ENCODE measurements around the gene MSH4. TPM values are rescaled to one million over a fixed set of nuclear protein-coding genes. Genes with fewer than 3 reads are reported as not detected.

The MSH4 gene
- total RNA-seq, 1 donor, result 0.27 TPM

DNA sequence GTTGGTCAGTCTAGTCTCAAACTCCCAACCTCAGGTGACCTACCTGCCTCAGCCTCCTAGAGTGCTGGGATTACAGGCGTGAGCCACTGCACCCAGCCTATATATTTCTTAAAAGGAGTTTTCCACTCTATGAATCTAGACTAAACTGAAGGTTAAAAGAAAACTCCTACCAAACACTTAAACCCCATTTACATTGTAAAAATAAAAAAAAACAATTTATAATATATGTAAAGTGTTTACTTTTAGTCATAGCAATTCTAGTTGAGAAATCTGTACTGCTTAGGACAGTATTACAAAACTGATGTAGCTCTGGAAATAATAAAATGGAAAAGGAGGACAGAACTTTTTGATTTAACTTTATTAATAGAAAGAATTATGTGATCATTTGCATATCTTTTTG lies 126.0 kb downstream of the MSH4 start:
- DNase-seq (ENCODE audit: low read depth in 2 of 3, low spot score in 2 of 3), result no peak

GRCh38 chr1:75932304-75932703 lies 135.6 kb downstream of the MSH4 start, which contains the start of gene ASB17:
Gene ASB17, minus strand, starts transcription at chr1:75932404. Its CDS starts 113 bp downstream, at chr1:75932291.
- DNase-seq (ENCODE audit: low read depth in 2 of 3, low spot score in 2 of 3), result no peak

DNA sequence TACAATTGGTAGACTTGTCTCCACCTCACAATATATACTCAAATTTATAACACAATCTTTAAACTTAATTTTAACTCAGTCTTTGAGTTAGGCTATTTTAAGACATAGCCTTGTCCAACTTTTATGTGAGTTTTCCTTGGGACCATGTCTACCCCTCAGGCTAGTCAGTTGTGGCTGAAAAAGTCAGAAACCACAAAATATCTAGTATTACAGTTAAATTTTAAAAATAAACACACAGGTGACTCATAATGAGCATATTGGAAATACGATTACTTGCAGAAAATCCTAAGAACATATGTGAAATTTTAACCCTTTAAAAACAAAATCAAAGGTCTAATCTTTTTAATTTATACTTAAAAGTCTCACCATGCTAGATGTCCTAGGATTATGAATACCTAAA lies 140.4 kb downstream of the MSH4 start:
- DNase-seq (ENCODE audit: low read depth in 2 of 3, low spot score in 2 of 3), result no peak

DNA sequence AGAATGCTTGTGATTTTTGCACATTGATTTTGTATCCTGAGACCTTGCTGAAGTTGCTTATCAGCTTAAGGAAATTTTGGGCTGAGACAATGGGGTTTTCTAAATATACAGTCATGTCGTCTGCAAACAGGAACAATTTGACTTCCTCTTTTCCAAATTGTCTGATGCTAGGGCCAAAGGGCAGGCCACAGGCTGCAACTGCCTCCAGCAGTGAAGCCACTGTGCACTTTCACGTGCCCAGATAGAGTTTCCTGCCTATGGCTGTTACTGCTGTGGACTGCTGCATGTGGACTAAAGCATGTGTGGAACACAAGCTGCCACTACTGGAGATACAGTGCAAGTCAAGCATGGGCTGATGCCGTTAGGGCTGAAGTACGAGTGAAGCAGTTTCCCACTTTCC lies 146.4 kb downstream of the MSH4 start:
- peak in 2 of 3 donors; percentile 8 to 59 for DNase-seq (ENCODE audit: low read depth in 2 of 3, low spot score in 2 of 3)

GRCh38 chr1:75950176-75950575 lies 153.5 kb downstream of the MSH4 start:
- no peak for DNase-seq (ENCODE audit: low read depth in 2 of 3, low spot score in 2 of 3)

GRCh38 chr1:75952016-75952415 lies 155.3 kb downstream of the MSH4 start:
- no peak for DNase-seq (ENCODE audit: low read depth in 2 of 3, low spot score in 2 of 3)

GRCh38 chr1:75953461-75953860 lies 156.8 kb downstream of the MSH4 start:
- no peak for DNase-seq (ENCODE audit: low read depth in 2 of 3, low spot score in 2 of 3)

- DNase-seq (ENCODE audit: low read depth in 2 of 3, low spot score in 2 of 3), result peak in 2 of 3 donors; percentile 9 to 68
Observed at GRCh38 chr1:75954586-75954985, 157.9 kb downstream of the MSH4 start.

Small RNAs within 50 kb of the gene (small RNA-seq; reads per million reads assigned to genes)
- gene SNORD45A, result not detected
- gene SNORD45B, result not detected
- gene SNORD45C, result not detected

Other genes starting within 250 kb of the MSH4 start
- gene SLC44A5, start 185.8 kb upstream of the MSH4 start, total RNA-seq, result 3.5 TPM
- gene ACADM, start 72.2 kb upstream of the MSH4 start, total RNA-seq, result 14.8 TPM
- gene RABGGTB, start 10.6 kb upstream of the MSH4 start, total RNA-seq, result 65.4 TPM
- gene ASB17, start 135.5 kb downstream of the MSH4 start, total RNA-seq, result not detected